Uterus (tissue), 4 donors: ENCODE measurements around the gene ACAP2. TPM values are rescaled to one million over a fixed set of nuclear protein-coding genes. Genes with fewer than 3 reads are reported as not detected.
"Not testable (repeated sequence)": the region's sequence is repeated elsewhere in the genome, so short reads cannot be mapped to it uniquely, and the experiment has no call there.

Experiments
- DNase-seq, 2 donors: peaks; one replicate each; pipeline ENCODE4 v3.0.0-alpha.2; 2019 to 2020
- H3K27ac ChIP-seq, 2 donors: fragments of 200-600 bp; sonication (generic); 1 replicate in 1 of 2; 2 replicates in 1 of 2; pipeline ENCODE4 v1.5.1; 2016 to 2018
- H3K27me3 ChIP-seq, 2 donors: fragments of 200-600 bp; sonication (generic); one replicate each; pipeline ENCODE4 v1.5.1; 2018 to 2019; ENCODE audit warnings: control low read depth in 1 of 2
- H3K36me3 ChIP-seq, 2 donors: fragments of 200-600 bp; sonication (generic); one replicate each; pipeline ENCODE4 v1.5.1; 2019; ENCODE audit warnings: control low read depth in 1 of 2
- H3K4me1 ChIP-seq, 2 donors: fragments of 200-600 bp; sonication (generic); one replicate each; pipeline ENCODE4 v1.5.1; 2018 to 2019; ENCODE audit warnings: control low read depth in 1 of 2
- H3K4me3 ChIP-seq, 2 donors: fragments of 200-600 bp; sonication (generic); 1 replicate in 1 of 2; 2 replicates in 1 of 2; pipeline ENCODE4 v1.5.1; 2018 to 2019; ENCODE audit warnings: mild to moderate bottlenecking in 1 of 2
- H3K9me3 ChIP-seq, 2 donors: fragments of 200-600 bp; sonication (generic); one replicate each; pipeline ENCODE4 v1.5.1; 2019; ENCODE audit warnings: control low read depth in 1 of 2
- POLR2A ChIP-seq, 2 donors: fragments of 450-650 bp; IDR thresholded peaks; one replicate each; pipeline ENCODE4 v1.6.1; 2016; ENCODE audit warnings: antibody characterized with exemption in 2 of 2, mild to moderate bottlenecking in 1 of 2, moderate library complexity in 1 of 2
- intact Hi-C: fragments of 100-400 bp; cut with DNase I; formaldehyde crosslinking; loops from one replicate; pipeline ENCODE4 v1.15.1; 2023; ENCODE audit warnings: low total_unique reads
- total RNA-seq, 4 donors: library from RNA; depleted of rRNA in 3 of 4; stranded (reverse); fragments of >200 nt in 3 of 4; gene quantifications; one replicate each; pipeline versions ENCODE4 v1.1.0 to v1.2.4, GENCODE V29; 2014 to 2023
- TF ChIP-seq, protein P1 (sequence below), 4 experiments: fragments of 200-600 bp in 2 of 4; fragments of 450-650 bp in 2 of 4; sonication (generic) in 2 of 4; IDR thresholded peaks; one replicate each; pipeline ENCODE4 v1.5.1; 2016 to 2019; ENCODE audit warnings: antibody characterized with exemption in 4 of 4, mild to moderate bottlenecking in 2 of 4, moderate library complexity in 1 of 4
- donor health status: DM: yes; HTN: yes; CAD: no.

Gene ACAP2
- total RNA-seq, 4 donors from 2014 or later = 40.3 to 140 (median 68.6) TPM

DNA sequence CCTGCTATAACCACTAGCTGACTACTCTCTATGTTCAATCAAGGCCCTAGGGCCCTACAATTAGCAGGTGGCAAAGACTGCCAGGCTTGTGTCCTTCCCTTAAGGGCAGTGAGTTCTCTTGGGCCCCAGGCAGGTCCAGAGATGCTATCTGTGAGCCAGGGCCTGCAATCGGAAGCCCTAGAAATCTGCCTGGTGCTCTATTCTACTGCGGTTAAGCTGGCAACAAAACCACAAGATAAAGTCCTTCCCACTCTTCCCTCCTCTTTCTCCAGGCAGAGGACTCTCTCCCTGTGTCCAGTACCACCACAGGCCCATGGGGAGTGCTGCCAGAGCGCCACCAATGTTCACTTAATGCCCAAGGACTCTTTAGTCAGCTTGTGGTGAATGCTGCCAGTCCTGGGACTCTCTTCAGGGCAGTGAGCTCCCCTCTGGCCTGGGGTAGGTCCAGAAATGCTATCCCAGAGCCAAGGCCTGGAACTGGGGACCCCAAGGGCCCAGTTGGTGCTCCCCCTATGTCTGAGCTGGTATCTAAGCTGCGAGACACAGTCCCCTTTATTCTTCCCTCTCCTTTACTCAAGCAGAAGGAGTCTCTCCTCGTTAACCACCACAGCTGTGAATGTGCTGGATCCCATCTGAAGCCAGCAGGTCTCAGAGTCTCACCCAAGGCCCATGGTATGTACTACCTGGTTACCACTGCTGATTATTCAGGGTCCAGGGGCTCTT, 206.6 kb downstream of the ACAP2 start:
- Histone ChIP-seq H3K4me3 (no peak overlapping the region), H3K4me1 (peaks cover 5 to 18% of the 10 kb centered on the region in 2 donors), H3K36me3 (no peaks in the 10 kb centered on the region), H3K27ac (no peak overlapping the region), H3K27me3 (no peaks in the 10 kb centered on the region), H3K9me3 (no peaks in the 10 kb centered on the region)
- peak; percentile 5 to 12 for DNase-seq
- intact Hi-C loops = no loop called here
- TF ChIP-seq, protein P1, sequence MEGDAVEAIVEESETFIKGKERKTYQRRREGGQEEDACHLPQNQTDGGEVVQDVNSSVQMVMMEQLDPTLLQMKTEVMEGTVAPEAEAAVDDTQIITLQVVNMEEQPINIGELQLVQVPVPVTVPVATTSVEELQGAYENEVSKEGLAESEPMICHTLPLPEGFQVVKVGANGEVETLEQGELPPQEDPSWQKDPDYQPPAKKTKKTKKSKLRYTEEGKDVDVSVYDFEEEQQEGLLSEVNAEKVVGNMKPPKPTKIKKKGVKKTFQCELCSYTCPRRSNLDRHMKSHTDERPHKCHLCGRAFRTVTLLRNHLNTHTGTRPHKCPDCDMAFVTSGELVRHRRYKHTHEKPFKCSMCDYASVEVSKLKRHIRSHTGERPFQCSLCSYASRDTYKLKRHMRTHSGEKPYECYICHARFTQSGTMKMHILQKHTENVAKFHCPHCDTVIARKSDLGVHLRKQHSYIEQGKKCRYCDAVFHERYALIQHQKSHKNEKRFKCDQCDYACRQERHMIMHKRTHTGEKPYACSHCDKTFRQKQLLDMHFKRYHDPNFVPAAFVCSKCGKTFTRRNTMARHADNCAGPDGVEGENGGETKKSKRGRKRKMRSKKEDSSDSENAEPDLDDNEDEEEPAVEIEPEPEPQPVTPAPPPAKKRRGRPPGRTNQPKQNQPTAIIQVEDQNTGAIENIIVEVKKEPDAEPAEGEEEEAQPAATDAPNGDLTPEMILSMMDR (IDR thresholded peaks at IDR 0.05) = no peak
- no peak for TF ChIP-seq POLR2A (IDR thresholded peaks at IDR 0.05)

DNA sequence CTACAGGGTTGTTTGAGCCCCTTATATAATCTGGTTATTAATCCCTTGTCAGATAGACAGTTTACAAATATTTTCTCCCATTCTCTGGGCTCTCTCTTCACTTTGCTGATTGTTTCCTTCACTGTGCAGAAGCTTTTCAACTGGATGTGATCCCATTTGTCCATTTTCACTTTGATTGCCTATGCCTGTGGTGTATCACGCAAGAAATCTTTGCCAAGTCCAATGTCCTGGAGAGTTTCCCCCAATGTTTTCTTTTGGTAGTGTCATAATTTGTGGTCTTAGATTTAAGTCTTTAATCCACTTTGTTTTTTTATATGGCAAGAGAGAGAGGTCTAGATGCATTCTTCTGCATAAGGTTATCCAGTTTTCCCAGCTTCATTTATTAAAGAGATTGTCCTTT, 212.6 kb downstream of the ACAP2 start:
- no peak for DNase-seq
- TF ChIP-seq, protein P1 (IDR thresholded peaks at IDR 0.05) = no peak
- no peak for TF ChIP-seq POLR2A (IDR thresholded peaks at IDR 0.05)
- Histone ChIP-seq H3K36me3 (no peaks in the 10 kb centered on the region), H3K4me3 (no peak overlapping the region), H3K27ac (no peak overlapping the region), H3K27me3 (no peaks in the 10 kb centered on the region), H3K9me3 (no peaks in the 10 kb centered on the region), H3K4me1 (no peaks in the 10 kb centered on the region)
- intact Hi-C loops = no loop called here

DNA sequence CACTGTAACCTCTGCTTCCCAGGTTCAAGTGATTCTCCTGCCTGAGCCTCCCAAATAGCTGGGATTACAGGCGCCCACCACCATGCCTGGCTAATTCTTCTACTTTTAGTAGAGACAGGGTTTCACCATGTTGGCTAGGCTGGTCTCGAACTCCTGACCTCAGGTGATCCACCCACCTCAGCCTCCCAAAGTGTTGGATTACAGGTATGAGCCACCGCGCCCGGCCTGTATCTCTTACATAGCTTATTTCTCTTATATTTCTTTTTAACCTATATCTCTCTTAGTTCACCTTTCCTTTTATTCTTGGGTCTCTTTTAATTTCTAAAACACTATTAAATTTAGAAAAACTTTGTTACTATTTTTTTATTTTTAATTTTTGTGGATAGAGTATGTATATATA, 213.9 kb downstream of the ACAP2 start:
- H3K27me3 ChIP-seq, H3K4me1 ChIP-seq, H3K4me3 ChIP-seq, H3K9me3 ChIP-seq, intact Hi-C loops, H3K27ac ChIP-seq, H3K36me3 ChIP-seq: not testable (repeated sequence)
- peak in 1 of 2 donors; percentile 2 for DNase-seq

DNA sequence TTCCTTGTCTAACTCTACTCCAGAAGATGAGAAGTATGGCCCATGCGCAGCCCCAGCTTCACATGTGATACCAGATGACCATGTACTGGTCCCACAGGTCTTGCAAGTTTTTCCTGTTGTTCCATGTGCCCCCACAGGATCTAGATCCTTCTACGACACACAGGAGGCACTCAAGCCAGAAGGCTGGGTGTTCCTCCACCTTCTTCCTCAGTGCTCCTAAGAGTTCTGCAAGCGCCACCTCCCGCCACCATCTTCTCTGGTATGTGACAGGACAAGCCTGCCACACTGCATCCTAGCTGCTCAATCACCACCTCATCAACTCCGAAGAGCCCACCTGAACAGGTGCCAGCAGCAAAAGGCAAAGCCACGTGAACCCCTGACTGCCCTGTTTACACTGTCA, 214.9 kb downstream of the ACAP2 start:
- H3K4me3 ChIP-seq = no peak overlapping the region
- TF ChIP-seq POLR2A (IDR thresholded peaks at IDR 0.05) = no peak
- TF ChIP-seq, protein P1 (IDR thresholded peaks at IDR 0.05) = no peak
- H3K27ac ChIP-seq = no peak overlapping the region
- peak; percentile 9 to 11 for DNase-seq
- peaks cover 3 to 8% of the 10 kb centered on the region in 2 donors for H3K4me1 ChIP-seq
- H3K9me3 ChIP-seq = no peaks in the 10 kb centered on the region
- no peaks in the 10 kb centered on the region for H3K27me3 ChIP-seq
- no peaks in the 10 kb centered on the region for H3K36me3 ChIP-seq
- intact Hi-C loops = no loop called here

DNA sequence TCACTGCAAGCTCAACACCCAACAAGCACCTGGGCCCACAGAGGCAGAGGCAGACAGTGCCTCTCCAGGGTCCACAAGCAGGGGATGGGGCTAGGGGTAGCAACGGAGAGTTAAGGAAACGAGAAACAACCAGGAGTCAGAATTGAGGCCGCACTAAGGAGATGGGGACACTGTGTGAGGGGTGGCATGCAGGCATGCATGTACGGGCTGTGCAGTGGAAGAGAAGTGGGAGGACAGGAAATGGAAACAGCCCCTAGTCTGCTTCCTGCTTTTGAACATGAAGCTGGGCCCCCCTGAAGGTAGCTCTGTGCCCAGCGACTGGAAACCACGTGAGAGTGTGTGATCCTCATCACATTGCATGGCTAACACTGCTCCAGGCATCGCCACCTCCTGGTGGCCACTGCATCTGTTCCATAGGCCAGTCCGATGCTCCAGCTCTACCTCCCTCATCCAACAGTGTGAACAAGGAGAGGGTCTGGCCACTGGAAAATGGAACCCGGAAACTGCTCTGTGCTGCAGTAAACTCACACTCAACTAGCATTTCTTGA, 215.8 kb downstream of the ACAP2 start:
- peaks cover 5 to 8% of the 10 kb centered on the region in 2 donors for H3K4me1 ChIP-seq
- peak; percentile 14 to 15 for DNase-seq
- H3K27me3 ChIP-seq = no peaks in the 10 kb centered on the region
- no peak for TF ChIP-seq POLR2A (IDR thresholded peaks at IDR 0.05)
- TF ChIP-seq, protein P1 (IDR thresholded peaks at IDR 0.05) = peak in 1 of 4 experiments; percentile 10
- no peak overlapping the region for H3K4me3 ChIP-seq
- no peak overlapping the region for H3K27ac ChIP-seq
- H3K36me3 ChIP-seq = no peaks in the 10 kb centered on the region
- intact Hi-C loops = no loop called here
- no peaks in the 10 kb centered on the region for H3K9me3 ChIP-seq
